SU-DHL-6 (cell line): ENCODE results near the gene CYB561.

Source experiments
- H2AFZ ChIP-seq: fragments of 200-600 bp; sonication (generic); 2 replicates; pipeline ENCODE4 v1.6.1; 2014; ENCODE audit warnings: low read depth, mild to moderate bottlenecking, moderate library complexity, mixed read lengths, antibody characterized with exemption, low read length; ENCODE audit not compliant: severe bottlenecking
- H3F3A ChIP-seq: fragments of 200-600 bp; shearing (Covaris generic); 2 replicates; pipeline ENCODE4 v1.6.0; 2016; ENCODE audit warnings: antibody characterized with exemption, mild to moderate bottlenecking; ENCODE audit not compliant: insufficient read depth
- H3K27ac ChIP-seq: fragments of 200-600 bp; sonication (generic); 2 replicates; pipeline ENCODE4 v1.5.1; 2016; ENCODE audit warnings: low read depth, mild to moderate bottlenecking, low read length, moderate library complexity, mixed read lengths
- H3K27me3 ChIP-seq: fragments of 200-600 bp; sonication (generic), shearing (Covaris generic); 2 replicates; pipeline ENCODE4 v1.6.0; 2014; ENCODE audit warnings: mild to moderate bottlenecking, low read length
- H3K36me3 ChIP-seq: fragments of 200-600 bp; sonication (generic); 2 replicates; pipeline ENCODE4 v1.6.1; 2014; ENCODE audit warnings: mild to moderate bottlenecking, low read length, mixed read lengths
- H3K4me2 ChIP-seq: fragments of 300-600, 200-600 bp; shearing (Covaris generic), sonication (generic); 2 replicates; pipeline ENCODE4 v1.6.0; 2014; ENCODE audit warnings: low read length, low read depth, mild to moderate bottlenecking; ENCODE audit not compliant: poor library complexity, severe bottlenecking
- H3K4me3 ChIP-seq: fragments of 200-600 bp; sonication (generic); 2 replicates; pipeline ENCODE4 v1.5.1; 2014; ENCODE audit warnings: antibody characterized with exemption, low read length, mild to moderate bottlenecking, mixed read lengths; ENCODE audit not compliant: insufficient read depth, poor library complexity, severe bottlenecking
- H3K79me2 ChIP-seq: fragments of 200-600 bp; sonication (generic); 2 replicates; pipeline ENCODE4 v1.6.1; 2014; ENCODE audit warnings: mild to moderate bottlenecking, low read length, moderate library complexity; ENCODE audit not compliant: insufficient read depth
- H3K9ac ChIP-seq: fragments of 200-600 bp; sonication (generic); 2 replicates; pipeline ENCODE4 v1.7.0; 2014; ENCODE audit warnings: mild to moderate bottlenecking, low read length
- H3K9me2 ChIP-seq: fragments of 200-600 bp; sonication (generic); replicated peaks from 2 replicates; pipeline ENCODE4 v1.6.1; 2014; ENCODE audit warnings: low read length; ENCODE audit not compliant: insufficient read depth
- H3K9me3 ChIP-seq: fragments of 200-600 bp; sonication (generic); 2 replicates; pipeline ENCODE4 v1.6.1; 2014; ENCODE audit warnings: low read length, mixed read lengths; ENCODE audit not compliant: insufficient read depth
- H4K20me1 ChIP-seq: fragments of 200-600 bp; sonication (generic); 2 replicates; pipeline ENCODE4 v1.6.1; 2014; ENCODE audit warnings: low read depth, mild to moderate bottlenecking, antibody characterized with exemption, low read length, moderate library complexity, mixed read lengths
- CTCF ChIP-seq: fragments of 200-600 bp; sonication (generic); IDR thresholded peaks from one replicate; pipeline ENCODE4 v1.5.1; 2017; ENCODE audit warnings: antibody characterized with exemption, mild to moderate bottlenecking, low read length, moderate library complexity; ENCODE audit not compliant: insufficient read depth, poor library complexity, severe bottlenecking
- EZH2phosphoT487 ChIP-seq: fragments of 200-600 bp; sonication (generic), shearing (Covaris generic); conservative IDR thresholded peaks from 2 replicates; pipeline ENCODE4 v1.6.1; 2018; ENCODE audit warnings: mild to moderate bottlenecking, antibody characterized with exemption, low read length, moderate library complexity, mixed read lengths

Gene CYB561

GRCh38 chr17:63433746-63434591, 12.1 kb downstream of the CYB561 start:
- Histone ChIP-seq H3K9me3 (no peaks in the 10 kb centered on the region), H4K20me1 (no peaks in the 10 kb centered on the region), H3F3A (no peaks in the 10 kb centered on the region), H3K4me2 (no peak overlapping the region), H3K27me3 (no peaks in the 10 kb centered on the region), H3K27ac (no peak overlapping the region), H2AFZ (no peak overlapping the region), H3K9me2 (no peaks in the 10 kb centered on the region), H3K79me2 (no peaks in the 10 kb centered on the region), H3K9ac (no peak overlapping the region), H3K4me3 (no peak overlapping the region), H3K36me3 (no peaks in the 10 kb centered on the region)
- TF ChIP-seq EZH2phosphoT487 = no peak
- no peak for TF ChIP-seq CTCF

- no peaks in the 10 kb centered on the region for H3K9me3 ChIP-seq
- H4K20me1 ChIP-seq = no peaks in the 10 kb centered on the region
- H3K9me2 ChIP-seq = no peaks in the 10 kb centered on the region
- no peak overlapping the region for H3K4me3 ChIP-seq
- H3K27me3 ChIP-seq = no peaks in the 10 kb centered on the region
- no peak overlapping the region for H3K4me2 ChIP-seq
- H3F3A ChIP-seq = no peaks in the 10 kb centered on the region
- TF ChIP-seq CTCF (no peak), EZH2phosphoT487 (no peak)
- no peak overlapping the region for H3K27ac ChIP-seq
- no peak overlapping the region for H3K9ac ChIP-seq
- no peaks in the 10 kb centered on the region for H3K79me2 ChIP-seq
- H3K36me3 ChIP-seq = no peaks in the 10 kb centered on the region
- no peak overlapping the region for H2AFZ ChIP-seq
Measured at GRCh38 chr17:63431939-63432804, 13.9 kb downstream of the CYB561 start.

- no peak overlapping the region for H2AFZ ChIP-seq
- H3K27ac ChIP-seq = no peak overlapping the region
- H3K27me3 ChIP-seq = no peaks in the 10 kb centered on the region
- H3K36me3 ChIP-seq = no peaks in the 10 kb centered on the region
- no peaks in the 10 kb centered on the region for H3F3A ChIP-seq
- no peaks in the 10 kb centered on the region for H3K79me2 ChIP-seq
- no peak overlapping the region for H3K4me3 ChIP-seq
- TF ChIP-seq CTCF (no peak), EZH2phosphoT487 (no peak)
- no peaks in the 10 kb centered on the region for H3K9me3 ChIP-seq
- no peaks in the 10 kb centered on the region for H3K9me2 ChIP-seq
- no peaks in the 10 kb centered on the region for H4K20me1 ChIP-seq
- no peak overlapping the region for H3K4me2 ChIP-seq
- no peak overlapping the region for H3K9ac ChIP-seq
Measured at GRCh38 chr17:63431618-63431938, 14.5 kb downstream of the CYB561 start.
